IMR-90 (cell line): ENCODE measurements around the gene RIMS3. TPM values are rescaled to one million over a fixed set of nuclear protein-coding genes. Genes with fewer than 3 reads are reported as not detected.

Experiments used
- ATAC-seq: fragments of 200-7000 bp; cut with Tn5 transposase; 2 replicates; pipeline ENCODE4 v1.9.1; 2020; ENCODE audit warnings: low read depth, mild to moderate bottlenecking, moderate library complexity
- BruUV-seq: library from RNA; stranded (reverse); fragments of 400-500 nt; replicated peaks from 2 replicates; lab custom pipeline; 2021; lab: Mats Ljungman, UMichigan
- CTCF ChIA-PET: fragments of 300-600 bp; formaldehyde crosslinking; extraction: SDS; loops from one replicate; lab custom pipeline; 2021; ENCODE audit warnings: antibody characterized with exemption; lab: Yijun Ruan, JAX
- POLR2A ChIA-PET: fragments of 300-600 bp; sonication (Branson Sonifier 250); formaldehyde crosslinking; loops from one replicate; lab custom pipeline; 2022; ENCODE audit warnings: antibody characterized with exemption; ENCODE audit not compliant: unreplicated experiment; lab: Charles Lee
- DNase-seq: peaks from one replicate; pipeline ENCODE4 v3.0.0; 2013
- H2AFZ ChIP-seq: replicated peaks from 2 replicates; pipeline ENCODE3; 2013; ENCODE audit warnings: low read length, mild to moderate bottlenecking; ENCODE audit not compliant: poor library complexity
- H2AK5ac ChIP-seq: 2 replicates; pipeline ENCODE4 v1.6.1; 2013; ENCODE audit warnings: low read depth, low read length, inconsistent platforms
- H2AK9ac ChIP-seq: replicated peaks from 2 replicates; pipeline ENCODE3; 2013; ENCODE audit warnings: mild to moderate bottlenecking, low read depth, low read length, moderate library complexity; ENCODE audit not compliant: poor library complexity
- H2BK120ac ChIP-seq: 2 replicates; pipeline ENCODE4 v1.6.1; 2013; ENCODE audit warnings: low read depth, low read length, inconsistent platforms
- H2BK15ac ChIP-seq: 3 replicates; pipeline ENCODE4 v1.6.1; 2013; ENCODE audit warnings: low read depth, low read length, inconsistent platforms
- H2BK20ac ChIP-seq: 2 replicates; pipeline ENCODE4 v1.6.1; 2013; ENCODE audit warnings: low read depth, mild to moderate bottlenecking, inconsistent platforms, low read length, moderate library complexity
- H2BK5ac ChIP-seq: 2 replicates; pipeline ENCODE4 v1.6.1; 2013; ENCODE audit warnings: mild to moderate bottlenecking, low read depth, low read length, inconsistent platforms; ENCODE audit not compliant: poor library complexity, severe bottlenecking
- H3K14ac ChIP-seq: replicated peaks from 2 replicates; pipeline ENCODE4 v1.6.1; 2013; ENCODE audit warnings: low read depth, low read length, inconsistent platforms
- H3K18ac ChIP-seq: 2 replicates; pipeline ENCODE4 v1.6.1; 2013; ENCODE audit warnings: low read depth, low read length, control low read depth
- H3K23ac ChIP-seq: 2 replicates; pipeline ENCODE4 v1.6.1; 2013; ENCODE audit warnings: low read depth, low read length, inconsistent platforms
- H3K27ac ChIP-seq: 2 replicates; pipeline ENCODE4 v1.5.1; 2013; ENCODE audit warnings: mild to moderate bottlenecking, control low read depth, low read length; ENCODE audit not compliant: insufficient read depth
- H3K27me3 ChIP-seq: 2 replicates; pipeline ENCODE4 v1.6.1; 2013; ENCODE audit warnings: low read length; ENCODE audit not compliant: control insufficient read depth, insufficient read depth
- H3K36me3 ChIP-seq: 2 replicates; pipeline ENCODE4 v1.6.1; 2013; ENCODE audit warnings: low read length, mixed read lengths; ENCODE audit not compliant: control insufficient read depth, insufficient read depth
- H3K4ac ChIP-seq: 2 replicates; pipeline ENCODE4 v1.6.1; 2013; ENCODE audit warnings: low read depth, low read length, inconsistent platforms
- H3K4me1 ChIP-seq: 2 replicates; pipeline ENCODE4 v1.6.1; 2013; ENCODE audit warnings: low read length, mixed read lengths; ENCODE audit not compliant: control insufficient read depth, insufficient read depth
- H3K4me2 ChIP-seq: 2 replicates; pipeline ENCODE4 v1.6.1; 2013; ENCODE audit warnings: low read depth, mild to moderate bottlenecking, control low read depth, low read length, moderate library complexity
- H3K4me3 ChIP-seq: 2 replicates; pipeline ENCODE4 v1.5.1; 2013; ENCODE audit warnings: low read depth, mild to moderate bottlenecking, control low read depth, low read length, moderate library complexity; ENCODE audit not compliant: insufficient read depth
- H3K56ac ChIP-seq: 2 replicates; pipeline ENCODE4 v1.6.1; 2013; ENCODE audit warnings: low read length, inconsistent platforms; ENCODE audit not compliant: insufficient read depth; ENCODE audit errors: extremely low read depth
- H3K79me1 ChIP-seq, 2 experiments: 2 replicates each; pipeline ENCODE4 v1.6.1; 2013; ENCODE audit warnings: low read length in 2 of 2, inconsistent platforms in 1 of 2, low read depth in 1 of 2
- H3K9ac ChIP-seq: 2 replicates; pipeline ENCODE4 v1.6.1; 2013; ENCODE audit warnings: low read depth, low read length, control low read depth
- H3K9me1 ChIP-seq: 2 replicates; pipeline ENCODE4 v1.6.1; 2013; ENCODE audit warnings: low read length, inconsistent platforms; ENCODE audit not compliant: insufficient read depth
- H3K9me3 ChIP-seq: 2 replicates; pipeline ENCODE4 v1.6.1; 2013; ENCODE audit warnings: low read length; ENCODE audit not compliant: control insufficient read depth, insufficient read depth
- H4K20me1 ChIP-seq: 2 replicates; pipeline ENCODE4 v1.6.1; 2013; ENCODE audit warnings: low read length, inconsistent platforms; ENCODE audit not compliant: insufficient read depth
- H4K5ac ChIP-seq: 2 replicates; pipeline ENCODE4 v1.6.1; 2013; ENCODE audit warnings: mild to moderate bottlenecking, low read depth, low read length, control low read depth
- H4K8ac ChIP-seq, 2 experiments: 2 replicates each; pipeline ENCODE4 v1.6.1; 2013; ENCODE audit warnings: low read depth in 2 of 2, low read length in 2 of 2, control low read depth in 1 of 2, inconsistent platforms in 1 of 2
- H4K91ac ChIP-seq: 2 replicates; pipeline ENCODE4 v1.6.1; 2013; ENCODE audit warnings: low read depth, low read length, inconsistent platforms; ENCODE audit not compliant: insufficient read depth
- BHLHE40 ChIP-seq: fragments of 150-350 bp; IDR thresholded peaks from 2 replicates; pipeline ENCODE4 v1.6.1; 2016; ENCODE audit warnings: mild to moderate bottlenecking, low read depth, low read length
- MAFK ChIP-seq: IDR thresholded peaks from 2 replicates; pipeline ENCODE4 v1.6.1; 2012; ENCODE audit warnings: low read depth, low read length, improper control_type of control experiment
- MXI1 ChIP-seq: IDR thresholded peaks from 2 replicates; pipeline ENCODE4 v1.6.1; 2012; ENCODE audit warnings: low read depth, mild to moderate bottlenecking, low read length, moderate library complexity, borderline replicate concordance
- NFE2L2 ChIP-seq: fragments of 150-350 bp; IDR thresholded peaks from 2 replicates; pipeline ENCODE4 v1.6.1; 2016; ENCODE audit warnings: low read depth, mild to moderate bottlenecking, low read length
- WGBS, 2 experiments: methylation state at CpG; one replicate each; pipeline versions ENCODE4 v1.1.5 to v1.1.7; 2013; ENCODE audit warnings: missing lambda C conversion rate in 2 of 2; ENCODE audit not compliant: insufficient read length in 1 of 2; ENCODE audit errors: extremely low coverage in 2 of 2; 5-methylcytosine and 5-hydroxymethylcytosine counted together
- dilution Hi-C: fragments of 300-500 bp; cut with HindIII; formaldehyde crosslinking; loops from one replicate; pipeline ENCODE4 v1.14.3; 2018; ENCODE audit warnings: low sequenced_read_pairs; ENCODE audit not compliant: unreplicated experiment
- in situ Hi-C: fragments of 300-500 bp; cut with MboI; formaldehyde crosslinking; loops from 3 replicates; pipeline ENCODE4 v1.14.3; 2019; ENCODE audit warnings: low sequenced_read_pairs, inconsistent platforms, mixed read lengths
- intact Hi-C: fragments of 100-400 bp; cut with micrococcal nuclease; formaldehyde crosslinking; loops from 2 replicates; pipeline ENCODE4 v1.10.0; 2022
- polyA plus RNA-seq, 3 experiments: library from polyadenylated mRNA; depleted of rRNA; stranded (reverse); fragments of >200 nt; gene quantifications; 2 replicates each; pipeline ENCODE4 v1.2.3, GENCODE V29; 2012; ENCODE audit warnings: low replicate concordance in 1 of 3
- total RNA-seq: library from RNA; depleted of rRNA; stranded (reverse); fragments of >200 nt; gene quantifications from 2 replicates; pipeline ENCODE4 v1.2.3, GENCODE V29; 2012
- TF ChIP-seq, protein P1 (sequence below): fragments of 150-350 bp; IDR thresholded peaks from 2 replicates; pipeline ENCODE4 v1.6.1; 2016; ENCODE audit warnings: low read depth, mild to moderate bottlenecking, low read length, moderate library complexity, borderline replicate concordance

The RIMS3 gene
- total and polyA plus RNA-seq, 2 of the 4 experiments (the other 2 are of a cell fraction): 0.10 to 0.36 TPM

- no peak overlapping the region for H3K56ac ChIP-seq
- no peak overlapping the region for H3K27ac ChIP-seq
- H3K9ac ChIP-seq: no peak overlapping the region
- no peak overlapping the region for H4K8ac ChIP-seq
- no peak overlapping the region for H4K5ac ChIP-seq
- no peak overlapping the region for H3K4ac ChIP-seq
- in situ Hi-C loops (no loop called here), dilution Hi-C loops (no loop called here), intact Hi-C loops (no loop called here)
- BruUV-seq: no TSS peak
- no peak overlapping the region for H3K4me3 ChIP-seq
- H2BK15ac ChIP-seq: no peak overlapping the region
- DNase-seq (no peak), ATAC-seq (no peak)
- H3K9me1 ChIP-seq: no peaks in the 10 kb centered on the region; the same call in 1 of the 2 replicates
- CTCF ChIA-PET: no interaction called here
- H2BK5ac ChIP-seq: no peak overlapping the region
- 86% methylated on average over 1 of the region's 3 CpGs; no CpG with 5 or more reads in 1 of the 2 experiments for WGBS, 2 experiments
- H3K27me3 ChIP-seq: no peaks in the 10 kb centered on the region; the same call in 1 of the 2 replicates
- peaks cover 6 to 9% of the 10 kb centered on the region in 2 experiments; a peak in 3 of 4 replicates for H3K79me1 ChIP-seq
- no peak overlapping the region for H2AK5ac ChIP-seq
- no peaks in the 10 kb centered on the region for H3K4me1 ChIP-seq
- peaks cover 2% of the 10 kb centered on the region; the same call in 1 of the 2 replicates for H3K36me3 ChIP-seq
- H4K20me1 ChIP-seq: no peaks in the 10 kb centered on the region; the same call in 1 of the 2 replicates
- TF ChIP-seq BHLHE40: no peak
- no peak for TF ChIP-seq MAFK
- TF ChIP-seq, protein P1, sequence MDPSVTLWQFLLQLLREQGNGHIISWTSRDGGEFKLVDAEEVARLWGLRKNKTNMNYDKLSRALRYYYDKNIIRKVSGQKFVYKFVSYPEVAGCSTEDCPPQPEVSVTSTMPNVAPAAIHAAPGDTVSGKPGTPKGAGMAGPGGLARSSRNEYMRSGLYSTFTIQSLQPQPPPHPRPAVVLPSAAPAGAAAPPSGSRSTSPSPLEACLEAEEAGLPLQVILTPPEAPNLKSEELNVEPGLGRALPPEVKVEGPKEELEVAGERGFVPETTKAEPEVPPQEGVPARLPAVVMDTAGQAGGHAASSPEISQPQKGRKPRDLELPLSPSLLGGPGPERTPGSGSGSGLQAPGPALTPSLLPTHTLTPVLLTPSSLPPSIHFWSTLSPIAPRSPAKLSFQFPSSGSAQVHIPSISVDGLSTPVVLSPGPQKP: no peak
- no peak for TF ChIP-seq NFE2L2
- no peak for TF ChIP-seq MXI1
- no peak overlapping the region for H4K91ac ChIP-seq
- no peak overlapping the region for H2BK20ac ChIP-seq
- no peak overlapping the region for H3K23ac ChIP-seq
- H3K18ac ChIP-seq: no peak overlapping the region
- no peak overlapping the region for H3K14ac ChIP-seq
- H2AK9ac ChIP-seq: no peak overlapping the region
- no peak overlapping the region for H2BK120ac ChIP-seq
- H3K4me2 ChIP-seq: no peak overlapping the region
- H2AFZ ChIP-seq: no peak overlapping the region
- no peaks in the 10 kb centered on the region; the same call in 1 of the 2 replicates for H3K9me3 ChIP-seq
- POLR2A ChIA-PET: no interaction called here
Observed at GRCh38 chr1:40684669-40685068, 19.2 kb upstream of the RIMS3 start.
